ENCODE data around the gene SLX4IP.
A peak's percentile ranks its signal among the peaks of the same experiment; 100 is the strongest.
"Not testable (repeated sequence)": the region's sequence is repeated elsewhere in the genome, so short reads cannot be mapped to it uniquely, and the experiment has no call there.

SLX4IP gene

DNA sequence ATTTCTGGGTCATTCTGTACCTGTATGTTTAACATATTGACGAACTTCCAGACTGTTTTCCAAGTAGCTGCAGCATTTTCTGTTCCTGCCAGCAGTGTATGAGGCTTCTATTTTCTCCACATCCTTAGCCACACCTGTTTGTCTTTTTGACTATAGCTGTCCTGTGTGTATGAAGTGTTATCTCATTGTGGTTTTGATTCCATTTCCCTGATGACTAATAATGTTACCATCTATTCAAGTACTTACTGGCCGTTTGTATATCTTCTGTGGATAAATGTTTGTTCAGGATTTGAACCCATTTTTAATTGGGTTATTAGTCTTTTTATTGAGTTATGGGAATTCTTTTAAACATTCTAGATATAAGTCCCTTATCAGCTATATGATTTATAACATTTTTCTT is 143.5 kb downstream of the SLX4IP start:
- H3K36me3 ChIP-seq (ENCODE audit: control insufficient read depth in 2 of 2, insufficient read depth in 2 of 2, low read length in 2 of 2) = no peaks in the 10 kb centered on the region
- no peaks in the 10 kb centered on the region for H3K27me3 ChIP-seq (ENCODE audit: control insufficient read depth in 2 of 2, insufficient read depth in 2 of 2, low read length in 2 of 2)
- no peaks in the 10 kb centered on the region for H3K9me3 ChIP-seq (ENCODE audit: control insufficient read depth in 2 of 2, low read length in 2 of 2)
- H3K4me1 ChIP-seq (ENCODE audit: control insufficient read depth in 2 of 2, insufficient read depth in 2 of 2, low read length in 2 of 2) = peaks cover 0 to 6% of the 10 kb centered on the region in 2 donors
- H3K4me3 ChIP-seq (ENCODE audit: low read length in 2 of 2) = no peak overlapping the region
- H3K27ac ChIP-seq (ENCODE audit: low read depth in 2 of 2, low read length in 2 of 2) = no peak overlapping the region
- H3K9ac ChIP-seq (ENCODE audit: low read depth in 1 of 2, low read length in 2 of 2) = no peak overlapping the region

DNA sequence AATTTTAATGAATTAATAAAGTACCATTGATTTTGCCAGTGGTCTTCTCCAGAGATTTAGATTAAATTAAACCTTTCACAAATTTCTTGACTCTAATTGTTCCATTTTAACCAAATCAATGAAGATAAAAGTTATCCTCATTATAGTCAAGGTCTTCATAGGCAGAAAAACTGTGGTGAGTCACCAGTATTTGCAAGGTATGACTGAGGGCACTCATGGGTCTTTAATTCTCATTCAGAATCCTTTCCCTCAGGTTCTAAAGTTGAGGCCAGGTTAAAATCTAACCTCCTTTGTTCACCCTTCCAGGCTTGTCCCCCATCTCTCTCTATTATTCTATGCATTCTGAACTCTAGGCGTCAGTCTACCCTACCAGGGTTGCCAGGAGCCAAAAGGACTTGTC is 144.8 kb downstream of the SLX4IP start:
- Histone ChIP-seq H3K27me3 (ENCODE audit: control insufficient read depth in 2 of 2, insufficient read depth in 2 of 2, low read length in 2 of 2) (no peaks in the 10 kb centered on the region), H3K27ac (ENCODE audit: low read depth in 2 of 2, low read length in 2 of 2) (no peak overlapping the region), H3K36me3 (ENCODE audit: control insufficient read depth in 2 of 2, insufficient read depth in 2 of 2, low read length in 2 of 2) (no peaks in the 10 kb centered on the region), H3K4me1 (ENCODE audit: control insufficient read depth in 2 of 2, insufficient read depth in 2 of 2, low read length in 2 of 2) (peaks cover 0 to 3% of the 10 kb centered on the region in 2 donors), H3K9me3 (ENCODE audit: control insufficient read depth in 2 of 2, low read length in 2 of 2) (no peaks in the 10 kb centered on the region), H3K4me3 (ENCODE audit: low read length in 2 of 2) (no peak overlapping the region), H3K9ac (ENCODE audit: low read depth in 1 of 2, low read length in 2 of 2) (no peak overlapping the region)

GRCh38 chr20:10580700-10581099 is 145.6 kb downstream of the SLX4IP start:
- Histone ChIP-seq H3K36me3 (ENCODE audit: control insufficient read depth in 2 of 2, insufficient read depth in 2 of 2, low read length in 2 of 2) (no peaks in the 10 kb centered on the region), H3K27me3 (ENCODE audit: control insufficient read depth in 2 of 2, insufficient read depth in 2 of 2, low read length in 2 of 2) (no peaks in the 10 kb centered on the region), H3K4me3 (ENCODE audit: low read length in 2 of 2) (no peak overlapping the region), H3K4me1 (ENCODE audit: control insufficient read depth in 2 of 2, insufficient read depth in 2 of 2, low read length in 2 of 2) (peaks cover 0 to 3% of the 10 kb centered on the region in 2 donors), H3K27ac (ENCODE audit: low read depth in 2 of 2, low read length in 2 of 2) (no peak overlapping the region), H3K9me3 (ENCODE audit: control insufficient read depth in 2 of 2, low read length in 2 of 2) (no peaks in the 10 kb centered on the region), H3K9ac (ENCODE audit: low read depth in 1 of 2, low read length in 2 of 2) (no peak overlapping the region)

DNA sequence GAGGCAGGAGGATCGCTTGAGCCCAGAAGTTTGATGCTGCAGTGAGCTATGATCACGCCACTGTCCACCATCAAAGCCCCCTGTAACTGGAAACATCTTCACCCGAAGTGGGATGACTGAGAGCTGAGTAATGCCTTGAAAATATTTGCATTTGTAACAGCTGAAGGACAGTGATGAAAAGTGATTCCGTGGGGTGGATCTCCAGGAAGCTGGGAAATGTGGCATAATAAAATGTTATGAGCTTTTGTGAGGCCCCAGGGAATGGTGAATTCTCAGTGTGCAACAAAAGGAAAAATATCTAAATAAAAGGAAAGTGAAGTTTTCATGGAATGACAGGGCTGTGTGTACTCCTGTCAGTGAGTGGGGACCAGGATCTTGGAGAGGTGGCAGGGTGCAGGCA is 146.7 kb downstream of the SLX4IP start:
- no peak overlapping the region for H3K9ac ChIP-seq (ENCODE audit: low read depth in 1 of 2, low read length in 2 of 2)
- no peaks in the 10 kb centered on the region for H3K27me3 ChIP-seq (ENCODE audit: control insufficient read depth in 2 of 2, insufficient read depth in 2 of 2, low read length in 2 of 2)
- H3K9me3 ChIP-seq (ENCODE audit: control insufficient read depth in 2 of 2, low read length in 2 of 2) = no peaks in the 10 kb centered on the region
- no peak overlapping the region for H3K27ac ChIP-seq (ENCODE audit: low read depth in 2 of 2, low read length in 2 of 2)
- H3K4me1 ChIP-seq (ENCODE audit: control insufficient read depth in 2 of 2, insufficient read depth in 2 of 2, low read length in 2 of 2) = peaks cover 0 to 3% of the 10 kb centered on the region in 2 donors
- H3K36me3 ChIP-seq (ENCODE audit: control insufficient read depth in 2 of 2, insufficient read depth in 2 of 2, low read length in 2 of 2) = no peaks in the 10 kb centered on the region
- H3K4me3 ChIP-seq (ENCODE audit: low read length in 2 of 2) = no peak overlapping the region

GRCh38 chr20:10584371-10584770 is 149.3 kb downstream of the SLX4IP start:
- Histone ChIP-seq H3K9me3 (ENCODE audit: control insufficient read depth in 2 of 2, low read length in 2 of 2) (no peaks in the 10 kb centered on the region), H3K4me3 (ENCODE audit: low read length in 2 of 2) (no peak overlapping the region), H3K36me3 (ENCODE audit: control insufficient read depth in 2 of 2, insufficient read depth in 2 of 2, low read length in 2 of 2) (no peaks in the 10 kb centered on the region), H3K4me1 (ENCODE audit: control insufficient read depth in 2 of 2, insufficient read depth in 2 of 2, low read length in 2 of 2) (peaks cover 0 to 3% of the 10 kb centered on the region in 2 donors), H3K9ac (ENCODE audit: low read depth in 1 of 2, low read length in 2 of 2) (no peak overlapping the region), H3K27ac (ENCODE audit: low read depth in 2 of 2, low read length in 2 of 2) (no peak overlapping the region), H3K27me3 (ENCODE audit: control insufficient read depth in 2 of 2, insufficient read depth in 2 of 2, low read length in 2 of 2) (no peaks in the 10 kb centered on the region)

- Histone ChIP-seq H3K27me3 (ENCODE audit: control insufficient read depth in 2 of 2, insufficient read depth in 2 of 2, low read length in 2 of 2) (no peaks in the 10 kb centered on the region), H3K9ac (ENCODE audit: low read depth in 1 of 2, low read length in 2 of 2) (no peak overlapping the region), H3K9me3 (ENCODE audit: control insufficient read depth in 2 of 2, low read length in 2 of 2) (no peaks in the 10 kb centered on the region), H3K4me1 (ENCODE audit: control insufficient read depth in 2 of 2, insufficient read depth in 2 of 2, low read length in 2 of 2) (peaks cover 0 to 3% of the 10 kb centered on the region in 2 donors), H3K27ac (ENCODE audit: low read depth in 2 of 2, low read length in 2 of 2) (no peak overlapping the region), H3K36me3 (ENCODE audit: control insufficient read depth in 2 of 2, insufficient read depth in 2 of 2, low read length in 2 of 2) (no peaks in the 10 kb centered on the region), H3K4me3 (ENCODE audit: low read length in 2 of 2) (no peak overlapping the region)
These were observed 150.2 kb downstream of the SLX4IP start for GRCh38 chr20:10585308-10585707.

GRCh38 chr20:10586296-10586695 is 151.2 kb downstream of the SLX4IP start:
- Histone ChIP-seq H3K9me3 (ENCODE audit: control insufficient read depth in 2 of 2, low read length in 2 of 2) (no peaks in the 10 kb centered on the region), H3K4me3 (ENCODE audit: low read length in 2 of 2) (no peak overlapping the region), H3K9ac (ENCODE audit: low read depth in 1 of 2, low read length in 2 of 2) (no peak overlapping the region), H3K36me3 (ENCODE audit: control insufficient read depth in 2 of 2, insufficient read depth in 2 of 2, low read length in 2 of 2) (no peaks in the 10 kb centered on the region), H3K4me1 (ENCODE audit: control insufficient read depth in 2 of 2, insufficient read depth in 2 of 2, low read length in 2 of 2) (peaks cover 0 to 3% of the 10 kb centered on the region in 2 donors), H3K27ac (ENCODE audit: low read depth in 2 of 2, low read length in 2 of 2) (no peak overlapping the region), H3K27me3 (ENCODE audit: control insufficient read depth in 2 of 2, insufficient read depth in 2 of 2, low read length in 2 of 2) (no peaks in the 10 kb centered on the region)

- not testable (repeated sequence) for H3K9ac ChIP-seq (ENCODE audit: low read depth in 1 of 2, low read length in 2 of 2); H3K4me1 ChIP-seq (ENCODE audit: control insufficient read depth in 2 of 2, insufficient read depth in 2 of 2, low read length in 2 of 2); H3K27me3 ChIP-seq (ENCODE audit: control insufficient read depth in 2 of 2, insufficient read depth in 2 of 2, low read length in 2 of 2); H3K36me3 ChIP-seq (ENCODE audit: control insufficient read depth in 2 of 2, insufficient read depth in 2 of 2, low read length in 2 of 2); H3K9me3 ChIP-seq (ENCODE audit: control insufficient read depth in 2 of 2, low read length in 2 of 2); H3K4me3 ChIP-seq (ENCODE audit: low read length in 2 of 2); H3K27ac ChIP-seq (ENCODE audit: low read depth in 2 of 2, low read length in 2 of 2)
These were observed 155.3 kb downstream of the SLX4IP start for GRCh38 chr20:10590446-10590845.

DNA sequence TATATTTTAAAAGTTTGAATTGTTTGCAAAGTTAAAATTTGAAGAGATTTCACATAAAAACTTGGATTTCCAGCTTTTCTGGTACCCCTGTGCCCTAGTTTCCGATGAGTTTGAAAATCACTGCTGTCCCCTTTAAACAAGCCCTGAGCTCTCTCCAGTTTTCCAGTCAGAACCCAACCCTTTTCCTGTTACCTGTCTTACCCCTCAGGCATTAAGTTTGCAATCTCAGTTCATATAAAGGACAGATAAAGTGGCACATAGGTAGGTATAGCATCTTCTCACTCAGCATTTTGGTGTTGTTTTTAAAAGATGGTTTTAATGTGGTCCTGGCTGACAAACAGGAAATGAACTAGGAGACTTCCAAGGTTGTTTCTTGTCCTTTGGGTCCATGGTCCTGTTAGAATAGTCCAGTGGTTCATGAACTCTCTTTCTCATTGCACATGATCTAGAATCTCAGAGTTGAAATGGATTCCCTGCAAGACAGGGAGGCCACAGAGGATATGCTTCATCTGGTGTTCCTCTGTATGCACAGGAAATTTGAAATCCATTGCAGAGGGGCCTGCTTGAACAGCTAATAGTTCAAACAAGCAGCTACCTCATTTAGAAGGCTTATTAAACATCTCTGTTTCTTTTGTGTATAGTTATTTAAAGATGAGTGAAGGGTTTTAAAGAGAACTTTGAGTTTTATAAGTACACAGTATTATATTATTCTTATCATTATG is 156.0 kb downstream of the SLX4IP start:
- Histone ChIP-seq H3K4me1 (ENCODE audit: control insufficient read depth in 2 of 2, insufficient read depth in 2 of 2, low read length in 2 of 2) (no peaks in the 10 kb centered on the region), H3K27me3 (ENCODE audit: control insufficient read depth in 2 of 2, insufficient read depth in 2 of 2, low read length in 2 of 2) (no peaks in the 10 kb centered on the region), H3K27ac (ENCODE audit: low read depth in 2 of 2, low read length in 2 of 2) (no peak overlapping the region), H3K36me3 (ENCODE audit: control insufficient read depth in 2 of 2, insufficient read depth in 2 of 2, low read length in 2 of 2) (no peaks in the 10 kb centered on the region), H3K4me3 (ENCODE audit: low read length in 2 of 2) (no peak overlapping the region), H3K9me3 (ENCODE audit: control insufficient read depth in 2 of 2, low read length in 2 of 2) (no peaks in the 10 kb centered on the region), H3K9ac (ENCODE audit: low read depth in 1 of 2, low read length in 2 of 2) (no peak overlapping the region)

- Histone ChIP-seq H3K36me3 (ENCODE audit: control insufficient read depth in 2 of 2, insufficient read depth in 2 of 2, low read length in 2 of 2) (no peaks in the 10 kb centered on the region), H3K4me1 (ENCODE audit: control insufficient read depth in 2 of 2, insufficient read depth in 2 of 2, low read length in 2 of 2) (no peaks in the 10 kb centered on the region), H3K9me3 (ENCODE audit: control insufficient read depth in 2 of 2, low read length in 2 of 2) (no peaks in the 10 kb centered on the region), H3K27me3 (ENCODE audit: control insufficient read depth in 2 of 2, insufficient read depth in 2 of 2, low read length in 2 of 2) (no peaks in the 10 kb centered on the region), H3K4me3 (ENCODE audit: low read length in 2 of 2) (no peak overlapping the region), H3K27ac (ENCODE audit: low read depth in 2 of 2, low read length in 2 of 2) (peak overlapping the region in 1 of 2 donors; percentile 37), H3K9ac (ENCODE audit: low read depth in 1 of 2, low read length in 2 of 2) (no peak overlapping the region)
These were observed 156.9 kb downstream of the SLX4IP start for GRCh38 chr20:10591946-10592521.
